NCI-H748 (cell line): ENCODE measurements around the gene SPAG9.

Experiments
- DNase-seq: peaks from one replicate; lab custom pipeline; 2025; ENCODE audit not compliant: unreplicated experiment; lab: John Stamatoyannopoulos, UW

Gene SPAG9

DNA sequence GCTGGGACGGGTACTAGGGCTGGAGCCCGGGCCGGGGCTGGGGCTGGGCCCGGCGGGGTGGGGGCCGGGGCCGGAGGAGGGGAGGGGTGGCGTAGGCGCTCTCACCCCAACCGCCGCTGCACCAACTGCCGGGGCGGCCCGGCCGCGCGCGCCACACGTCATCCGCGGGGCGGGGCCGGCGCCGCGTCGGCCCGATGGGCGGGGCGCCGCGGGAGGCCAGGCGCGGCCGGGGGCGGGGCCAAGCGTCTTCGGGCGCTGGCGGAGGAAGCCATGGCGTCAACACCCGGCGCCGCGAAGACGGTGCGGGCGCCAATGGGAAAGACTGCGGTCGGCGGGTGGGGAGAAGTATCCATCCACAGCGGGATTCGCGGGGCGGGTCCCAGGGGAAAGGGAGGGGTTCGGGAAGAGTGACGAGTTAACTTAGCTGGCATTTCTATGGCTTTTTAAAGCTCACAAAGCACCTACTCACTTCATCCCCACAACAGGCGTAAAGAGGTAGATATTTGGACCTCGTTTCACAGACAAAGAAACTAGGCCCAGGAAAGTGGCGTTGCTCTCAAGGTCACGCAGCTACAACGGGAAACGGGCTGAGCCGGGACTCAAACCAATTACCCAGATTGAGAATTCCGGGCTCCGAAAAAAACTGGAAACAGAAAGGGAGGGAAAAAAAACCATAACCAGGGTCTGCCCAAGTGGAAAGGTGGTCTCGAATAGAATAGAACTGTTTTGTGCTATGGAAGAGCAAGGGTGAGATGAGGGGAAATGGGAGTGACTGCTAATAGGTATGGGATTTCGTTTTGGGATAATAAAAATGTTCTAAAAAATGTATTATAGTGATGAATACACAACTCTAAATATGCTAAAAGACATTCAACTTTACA lies at the start of gene SPAG9:
TSS of gene SPAG9 (minus strand) at position 130 of the 881 bp plus-strand sequence. CDS start 212 bp downstream, outside the sequence.
- DNase-seq = peak; percentile 97

- no peak for DNase-seq
These were observed 48.7 kb upstream of the SPAG9 start for GRCh38 chr17:51169340-51169739.

GRCh38 chr17:51166987-51167931 lies 46.6 kb upstream of the SPAG9 start:
- DNase-seq = peak; percentile 68

- peak; percentile 89 for DNase-seq
These were observed 45.7 kb upstream of the SPAG9 start, which contains the start of gene NME2 for GRCh38 chr17:51166198-51166986. TSS of gene NME2 (plus strand) at chr17:51166411. CDS start at chr17:51166831, 420 bp downstream.

GRCh38 chr17:51165680-51166197 lies 45.1 kb upstream of the SPAG9 start:
- peak; percentile 57 for DNase-seq

DNA sequence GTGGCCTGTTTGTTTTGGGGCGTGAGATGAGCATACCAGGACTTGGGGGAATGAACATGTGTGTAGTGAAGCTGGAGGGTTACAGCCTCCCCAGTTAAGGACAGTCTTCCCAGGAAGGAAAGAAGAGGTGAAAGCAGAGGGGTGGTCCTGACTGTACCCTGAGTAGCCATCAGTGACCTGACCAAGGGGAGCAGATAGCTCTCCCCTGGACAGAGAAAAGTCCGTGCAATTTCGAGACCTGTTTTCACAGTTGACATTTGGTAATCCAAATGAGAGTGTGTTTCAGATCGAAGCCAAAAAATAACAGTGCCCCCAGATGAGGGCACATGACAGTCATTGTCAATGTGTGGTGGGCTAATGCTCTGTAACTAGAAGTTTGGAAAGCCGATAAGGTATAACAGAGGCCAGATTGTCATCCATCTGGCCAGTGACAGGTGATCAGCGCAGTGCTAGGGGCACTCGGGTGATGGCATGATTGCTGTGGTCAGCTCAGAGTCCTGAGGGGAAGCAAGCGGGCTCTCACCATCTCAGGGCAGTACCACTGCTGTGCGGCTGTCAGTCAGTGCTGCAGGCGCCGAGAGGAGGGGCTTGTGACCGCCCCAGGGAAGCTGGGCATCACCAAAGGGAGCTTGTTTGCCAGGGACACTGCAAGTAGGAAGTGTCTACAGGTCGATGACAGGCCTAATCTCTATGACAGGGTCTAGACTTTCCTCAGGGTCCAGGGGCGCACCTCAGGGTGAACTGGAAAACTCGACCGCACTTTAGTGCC lies 44.4 kb upstream of the SPAG9 start:
- DNase-seq = peak; percentile 40

- DNase-seq = no peak
These were observed 40.9 kb upstream of the SPAG9 start for GRCh38 chr17:51161541-51161940.

DNA sequence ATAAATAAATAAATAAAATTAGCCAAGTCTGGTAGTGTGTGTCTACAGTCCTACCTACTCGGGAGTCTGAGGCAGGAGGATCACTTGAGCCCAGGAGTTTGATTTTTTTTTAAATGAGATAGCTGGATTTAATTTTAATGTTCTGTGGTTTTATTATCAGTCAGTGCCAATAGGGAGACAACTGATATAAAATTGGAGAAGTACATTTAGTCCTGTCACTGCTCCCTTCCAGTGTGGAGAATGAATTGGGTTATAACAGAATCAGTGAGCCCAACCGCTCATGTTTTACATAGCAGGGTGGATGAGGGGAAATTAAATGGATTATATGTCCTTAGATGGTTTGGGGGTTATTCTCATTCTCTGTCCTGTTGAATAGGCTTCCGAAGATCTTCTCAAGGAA lies 38.9 kb upstream of the SPAG9 start:
- no peak for DNase-seq

DNA sequence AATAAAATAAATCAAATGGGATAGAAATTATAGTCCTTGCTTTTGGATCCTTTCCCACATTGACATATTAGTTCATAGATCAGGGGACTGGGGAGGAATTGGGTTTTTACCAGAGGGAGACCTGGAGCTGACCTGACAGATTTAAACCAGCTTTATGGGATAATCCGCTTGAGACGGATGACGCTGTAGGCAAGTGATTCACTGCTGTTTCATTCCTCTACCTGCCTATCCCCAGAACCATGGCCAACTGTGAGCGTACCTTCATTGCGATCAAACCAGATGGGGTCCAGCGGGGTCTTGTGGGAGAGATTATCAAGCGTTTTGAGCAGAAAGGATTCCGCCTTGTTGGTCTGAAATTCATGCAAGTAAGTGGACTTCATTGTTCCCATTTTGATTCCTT lies 34.7 kb upstream of the SPAG9 start:
- no peak for DNase-seq

- no peak for DNase-seq
These were observed 33.5 kb upstream of the SPAG9 start for GRCh38 chr17:51154176-51154575.

DNA sequence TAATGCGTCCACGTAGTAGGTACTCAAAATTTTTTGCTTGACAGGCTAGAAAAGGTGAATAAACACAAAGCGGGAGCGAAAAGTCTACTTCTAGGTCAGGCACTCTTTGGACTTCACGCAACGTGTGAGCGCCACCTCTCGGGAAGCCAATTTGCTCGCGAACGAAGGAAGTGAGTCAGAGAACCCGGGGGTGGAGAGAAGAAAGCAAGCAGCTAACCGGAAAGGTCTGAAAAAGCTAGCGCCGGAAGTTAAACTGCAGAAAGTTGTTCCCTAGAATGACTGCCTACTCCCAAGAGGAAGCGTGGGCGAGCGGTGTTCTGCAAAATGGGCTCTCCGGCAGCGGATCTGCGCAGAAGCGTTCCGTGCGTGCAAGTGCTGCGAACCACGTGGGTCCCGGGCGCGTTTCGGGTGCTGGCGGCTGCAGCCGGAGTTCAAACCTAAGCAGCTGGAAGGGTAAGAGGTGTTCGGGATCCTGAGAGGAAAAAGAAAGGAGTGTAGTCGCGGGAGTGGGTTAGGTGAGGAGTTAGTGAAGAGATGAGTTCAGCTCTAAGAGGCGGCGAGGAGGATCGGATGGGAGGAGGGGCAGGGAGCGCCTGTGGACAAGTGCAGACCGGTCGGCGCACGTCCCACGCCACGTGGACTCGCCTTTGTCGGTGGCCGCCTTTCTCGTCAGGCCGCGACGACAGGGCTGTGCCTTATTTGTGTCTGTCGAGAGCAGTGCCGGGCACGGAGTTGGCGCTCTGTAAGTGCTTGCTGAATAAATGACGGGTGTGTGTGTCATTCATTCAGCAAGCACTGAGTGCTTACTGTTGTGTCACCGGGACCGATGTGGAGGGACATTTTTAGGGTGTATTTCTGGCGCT lies 32.8 kb upstream of the SPAG9 start, which contains the start of gene NME1:
TSS of gene NME1 (plus strand) at position 350 of the 863 bp plus-strand sequence. CDS start 2,096 bp downstream, outside the sequence.
- DNase-seq = peak; percentile 99

- DNase-seq = peak; percentile 48
These were observed 32.1 kb upstream of the SPAG9 start for GRCh38 chr17:51152766-51153209.

GRCh38 chr17:51150932-51151331 lies 30.3 kb upstream of the SPAG9 start:
- DNase-seq = no peak

DNA sequence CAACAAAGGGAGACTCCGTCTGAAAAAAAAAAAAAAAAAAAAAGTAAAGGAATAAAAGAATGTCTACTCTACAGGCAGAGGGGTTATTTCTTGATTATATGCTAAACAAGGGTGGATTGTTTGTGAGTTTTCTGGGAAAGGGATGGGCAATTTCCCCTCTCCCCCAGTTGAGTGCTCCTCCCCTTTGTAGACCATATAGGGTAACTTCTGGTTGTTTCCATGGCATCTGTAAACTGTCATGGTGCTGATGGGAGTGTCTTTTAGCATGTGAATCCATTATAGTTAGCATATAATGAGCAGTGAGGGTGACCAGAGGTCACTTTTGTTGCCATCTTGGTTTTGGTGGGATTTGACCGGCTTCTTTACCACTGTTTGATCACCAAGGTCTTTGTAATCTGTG lies 28.5 kb upstream of the SPAG9 start:
- no peak for DNase-seq

GRCh38 chr17:51147650-51148049 lies 27.0 kb upstream of the SPAG9 start:
- DNase-seq = no peak

DNA sequence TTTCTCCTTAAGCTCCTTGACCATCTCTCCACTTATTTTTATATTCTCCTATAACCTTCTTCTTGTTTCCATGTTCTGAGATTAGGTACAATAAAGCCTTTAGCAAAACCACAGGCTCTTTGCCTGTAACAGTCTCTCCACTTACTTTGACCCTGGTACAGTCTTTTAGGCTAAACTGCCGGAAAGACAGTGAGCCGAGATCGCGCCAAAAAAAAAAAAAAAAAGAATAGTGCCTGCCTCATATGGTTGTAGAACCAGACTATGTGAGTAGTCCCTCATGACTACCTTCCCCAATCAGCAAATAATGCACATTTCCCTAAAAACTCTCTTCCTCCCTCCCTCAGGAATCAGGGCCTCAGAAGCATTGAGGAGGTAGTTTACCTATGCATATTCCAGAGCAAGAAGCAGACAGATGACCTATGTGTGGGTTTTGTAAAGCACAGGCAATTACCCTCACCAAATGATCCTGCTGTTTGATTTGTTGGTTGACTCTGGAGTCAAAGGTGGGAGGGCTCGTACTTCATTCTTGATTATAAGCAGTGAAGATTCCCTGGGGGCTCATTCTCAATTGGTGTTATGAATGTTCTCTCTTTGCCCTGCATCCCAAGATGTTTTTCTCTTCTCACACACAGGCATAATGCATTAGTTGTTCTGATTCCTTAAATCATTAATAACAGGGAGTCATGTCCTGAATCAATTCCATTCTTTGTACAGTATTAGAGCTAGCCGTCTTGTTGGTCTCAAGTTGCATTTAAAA lies 23.8 kb upstream of the SPAG9 start:
- peak; percentile 19 for DNase-seq

DNA sequence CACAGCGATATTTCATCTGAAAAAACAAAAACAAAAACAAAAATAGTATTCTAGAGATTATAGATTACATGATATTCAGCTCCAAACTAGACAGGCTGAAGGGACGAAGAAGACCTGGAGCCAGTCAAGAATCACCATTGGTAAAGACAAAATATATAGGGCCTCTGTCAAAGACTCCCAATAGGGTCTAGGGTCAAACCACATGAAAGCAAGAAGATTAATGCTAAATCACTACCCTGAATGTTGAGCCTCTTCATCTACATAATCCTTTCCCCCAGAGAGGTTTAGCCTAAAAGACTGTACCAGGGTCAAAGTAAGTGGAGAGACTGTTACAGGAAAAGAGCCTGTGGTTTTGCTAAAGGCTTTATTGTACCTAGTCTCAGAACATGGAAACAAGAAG lies 21.9 kb upstream of the SPAG9 start:
- DNase-seq = no peak

DNA sequence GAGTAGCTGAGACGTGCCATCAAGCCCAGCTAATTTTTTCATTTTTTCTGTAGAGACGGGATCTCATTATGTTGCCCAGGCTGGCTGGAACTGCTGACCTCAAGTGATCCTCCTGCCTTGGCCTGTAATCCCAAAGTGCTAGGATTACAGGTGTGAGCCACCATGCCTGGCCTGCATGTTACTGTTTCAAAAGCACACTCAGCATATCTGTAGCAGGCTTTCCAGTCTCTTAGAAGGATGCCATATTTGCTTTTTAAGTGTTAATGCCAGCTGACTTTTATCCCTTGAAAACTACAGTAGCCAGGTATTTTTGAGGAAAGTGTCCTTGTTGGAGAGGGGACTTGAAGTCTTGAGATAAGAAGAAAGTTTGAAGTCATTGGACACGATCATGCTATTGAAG lies 15.3 kb upstream of the SPAG9 start:
- DNase-seq = no peak
